SK-N-MC (cell line): ENCODE results near the gene AMBRA1.

Experiments used
- DNase-seq: peaks from one replicate; pipeline ENCODE4 v3.0.0-alpha.2; 2011; ENCODE audit warnings: low read depth, low spot score
- H3K27ac ChIP-seq: fragments of 200-600 bp; sonication (generic); 2 replicates; pipeline ENCODE4 v1.5.1; 2016; ENCODE audit warnings: mixed run types
- H3K36me3 ChIP-seq: fragments of 200-600 bp; sonication (generic); 2 replicates; pipeline ENCODE4 v1.6.1; 2017; ENCODE audit warnings: antibody characterized with exemption, low read length, mixed read lengths; ENCODE audit not compliant: insufficient read depth
- H3K4me3 ChIP-seq: fragments of 200-600 bp; sonication (generic); 2 replicates; pipeline ENCODE4 v1.5.1; 2016
- H3K9ac ChIP-seq: fragments of 200-600 bp; sonication (generic); 2 replicates; pipeline ENCODE4 v1.8.0; 2017; ENCODE audit warnings: mixed run types, mixed read lengths; ENCODE audit not compliant: insufficient read length
- H3K9me3 ChIP-seq: fragments of 200-600 bp; sonication (generic); 2 replicates; pipeline ENCODE4 v1.6.1; 2017; ENCODE audit warnings: low read depth, mild to moderate bottlenecking, antibody characterized with exemption, low read length, moderate library complexity, mixed read lengths
- EZH2 ChIP-seq: fragments of 200-600 bp; sonication (generic); IDR thresholded peaks from one replicate; pipeline ENCODE4 v1.6.1; 2017; ENCODE audit warnings: antibody characterized with exemption
- FOXP2 ChIP-seq: optimal IDR thresholded peaks from 2 replicates; pipeline ENCODE3; 2011; ENCODE audit warnings: mild to moderate bottlenecking, moderate library complexity; ENCODE audit not compliant: insufficient read depth; ENCODE audit errors: extremely low read length, control extremely low read depth
- POLR2AphosphoS5 ChIP-seq: IDR thresholded peaks from 2 replicates; pipeline ENCODE4 v1.6.1; 2012; ENCODE audit warnings: mild to moderate bottlenecking, low read depth, low read length, borderline replicate concordance

The AMBRA1 gene

GRCh38 chr11:46489656-46490560 is 103.9 kb downstream of the AMBRA1 start:
- no peaks in the 10 kb centered on the region for H3K9me3 ChIP-seq
- peak; percentile 16 for DNase-seq
- H3K27ac ChIP-seq, result no peak overlapping the region
- TF ChIP-seq POLR2AphosphoS5, result no peak
- TF ChIP-seq FOXP2, result no peak
- no peak for TF ChIP-seq EZH2
- no peak overlapping the region for H3K4me3 ChIP-seq
- peaks cover 9% of the 10 kb centered on the region for H3K36me3 ChIP-seq
- H3K9ac ChIP-seq, result no peak overlapping the region

DNA sequence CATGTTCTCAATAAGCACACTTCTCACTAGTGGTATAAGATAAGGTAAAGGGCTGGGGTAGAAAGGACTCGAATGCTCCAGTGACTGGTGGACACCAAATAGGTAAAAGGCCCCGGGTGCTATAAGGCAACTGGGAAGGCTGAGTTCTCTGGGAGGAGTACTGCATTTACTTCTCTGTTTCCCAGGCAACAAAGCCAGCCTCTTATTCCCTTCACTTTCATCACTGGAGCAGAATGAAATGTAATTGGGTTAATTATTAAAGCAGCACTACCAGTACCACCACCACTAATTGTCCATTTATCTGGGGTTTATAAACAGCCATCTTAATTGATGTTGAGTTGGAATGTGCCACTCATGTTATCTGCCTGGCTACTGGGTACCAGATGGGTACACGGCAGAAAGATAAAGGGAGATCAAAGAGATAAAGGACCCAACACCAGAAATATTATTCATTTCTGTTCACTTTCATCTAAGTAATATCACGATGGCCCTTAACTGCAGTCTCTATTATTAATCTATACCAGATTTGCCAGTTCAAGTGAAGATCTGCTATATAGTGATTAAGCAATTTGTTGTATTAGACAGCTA is 107.9 kb downstream of the AMBRA1 start:
- Histone ChIP-seq H3K36me3 (no peaks in the 10 kb centered on the region), H3K9ac (no peak overlapping the region), H3K27ac (no peak overlapping the region), H3K4me3 (no peak overlapping the region), H3K9me3 (no peaks in the 10 kb centered on the region)
- TF ChIP-seq FOXP2 (no peak), POLR2AphosphoS5 (no peak), EZH2 (no peak)
- DNase-seq, result no peak

- Histone ChIP-seq H3K4me3 (no peak overlapping the region), H3K9ac (no peak overlapping the region), H3K9me3 (no peaks in the 10 kb centered on the region), H3K27ac (no peak overlapping the region), H3K36me3 (no peaks in the 10 kb centered on the region)
- no peak for TF ChIP-seq POLR2AphosphoS5
- TF ChIP-seq EZH2, result no peak
- no peak for TF ChIP-seq FOXP2
- DNase-seq, result no peak
These were observed 109.7 kb downstream of the AMBRA1 start for GRCh38 chr11:46484101-46484500.

GRCh38 chr11:46480909-46481308 is 112.9 kb downstream of the AMBRA1 start:
- no peak overlapping the region for H3K27ac ChIP-seq
- H3K36me3 ChIP-seq, result no peaks in the 10 kb centered on the region
- no peak for DNase-seq
- TF ChIP-seq POLR2AphosphoS5 (no peak), FOXP2 (no peak), EZH2 (no peak)
- no peak overlapping the region for H3K9ac ChIP-seq
- H3K4me3 ChIP-seq, result no peak overlapping the region
- H3K9me3 ChIP-seq, result no peaks in the 10 kb centered on the region

GRCh38 chr11:46480166-46480726 is 113.6 kb downstream of the AMBRA1 start:
- H3K36me3 ChIP-seq, result no peaks in the 10 kb centered on the region
- H3K27ac ChIP-seq, result no peak overlapping the region
- H3K9ac ChIP-seq, result no peak overlapping the region
- TF ChIP-seq EZH2 (no peak), FOXP2 (no peak), POLR2AphosphoS5 (no peak)
- H3K4me3 ChIP-seq, result no peak overlapping the region
- H3K9me3 ChIP-seq, result no peaks in the 10 kb centered on the region
- DNase-seq, result no peak

DNA sequence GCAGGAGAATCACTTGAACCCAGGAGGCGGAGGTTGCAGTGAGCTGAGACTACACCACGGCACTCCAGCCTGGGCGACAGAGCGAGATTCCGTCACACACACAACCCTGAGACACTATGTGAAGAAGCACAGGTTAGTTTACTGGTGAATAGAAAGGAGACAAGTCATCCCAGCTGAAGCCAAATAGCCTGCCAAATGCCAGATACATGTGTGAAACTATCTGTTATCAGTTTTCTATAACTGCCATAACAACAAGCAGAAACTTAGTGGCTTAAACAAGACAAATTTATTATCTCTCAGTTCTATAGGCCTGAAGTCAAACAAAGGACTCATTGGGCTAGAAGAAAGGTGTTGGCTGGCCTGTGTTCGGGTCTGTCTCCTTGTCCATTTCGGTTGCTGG is 114.2 kb downstream of the AMBRA1 start:
- no peak for TF ChIP-seq POLR2AphosphoS5
- no peak for TF ChIP-seq EZH2
- TF ChIP-seq FOXP2, result no peak
- Histone ChIP-seq H3K9me3 (no peaks in the 10 kb centered on the region), H3K4me3 (no peak overlapping the region), H3K36me3 (no peaks in the 10 kb centered on the region), H3K27ac (no peak overlapping the region), H3K9ac (no peak overlapping the region)
- no peak for DNase-seq

DNA sequence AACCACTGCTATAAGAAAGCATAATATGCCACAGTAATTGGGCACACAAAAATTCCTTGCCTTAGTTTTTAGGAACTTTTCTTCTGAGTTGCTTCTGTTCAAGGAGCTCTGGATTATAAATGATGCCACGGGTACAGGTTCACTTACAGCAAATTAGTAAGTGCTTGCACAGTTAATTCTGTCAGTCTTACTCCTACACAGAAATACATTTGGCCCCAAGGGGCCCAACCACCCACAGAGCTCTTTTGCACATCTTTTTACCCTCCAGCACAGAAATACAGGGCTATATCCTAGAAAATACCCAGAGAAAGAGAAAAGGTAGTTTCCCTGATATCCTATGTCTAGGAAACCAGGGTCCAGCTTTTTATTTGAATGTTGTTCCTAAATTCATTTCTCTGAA is 115.6 kb downstream of the AMBRA1 start:
- Histone ChIP-seq H3K9me3 (no peaks in the 10 kb centered on the region), H3K27ac (no peak overlapping the region), H3K9ac (no peak overlapping the region), H3K4me3 (no peak overlapping the region), H3K36me3 (no peaks in the 10 kb centered on the region)
- TF ChIP-seq FOXP2, result no peak
- no peak for TF ChIP-seq EZH2
- TF ChIP-seq POLR2AphosphoS5, result no peak
- no peak for DNase-seq

GRCh38 chr11:46477136-46477535 is 116.7 kb downstream of the AMBRA1 start:
- H3K36me3 ChIP-seq, result no peaks in the 10 kb centered on the region
- H3K4me3 ChIP-seq, result no peak overlapping the region
- H3K27ac ChIP-seq, result no peak overlapping the region
- TF ChIP-seq EZH2 (no peak), POLR2AphosphoS5 (no peak), FOXP2 (no peak)
- H3K9ac ChIP-seq, result no peak overlapping the region
- no peaks in the 10 kb centered on the region for H3K9me3 ChIP-seq
- no peak for DNase-seq
